NCI-H146 (cell line): ENCODE measurements around the gene TMEM214.
A peak's percentile ranks its signal among the peaks of the same experiment; 100 is the strongest.

ENCODE experiments used
- DNase-seq: peaks from one replicate; lab custom pipeline; 2025; lab: John Stamatoyannopoulos, UW

The TMEM214 gene

GRCh38 chr2:27039871-27040270, 7.1 kb downstream of the TMEM214 start:
- DNase-seq, result no peak

DNA sequence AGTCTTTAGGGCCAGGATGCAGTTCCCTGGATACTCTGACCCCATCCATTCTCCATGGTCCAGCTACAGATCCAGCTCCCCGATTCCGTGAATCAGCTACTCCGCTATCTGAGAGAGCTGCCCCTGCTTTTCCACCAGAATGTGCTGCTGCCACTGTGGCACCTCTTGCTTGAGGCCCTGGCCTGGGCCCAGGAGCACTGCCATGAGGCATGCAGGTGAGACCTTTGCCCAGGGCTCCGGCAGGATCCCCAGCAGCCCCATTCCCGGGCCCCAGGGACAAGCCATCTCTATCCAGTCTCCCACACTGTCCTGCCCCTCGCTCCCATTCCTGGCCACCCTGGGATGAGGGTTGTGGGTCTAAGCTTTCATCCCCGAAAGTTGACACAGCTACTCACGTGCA, 7.5 kb downstream of the TMEM214 start:
- DNase-seq, result no peak

DNA sequence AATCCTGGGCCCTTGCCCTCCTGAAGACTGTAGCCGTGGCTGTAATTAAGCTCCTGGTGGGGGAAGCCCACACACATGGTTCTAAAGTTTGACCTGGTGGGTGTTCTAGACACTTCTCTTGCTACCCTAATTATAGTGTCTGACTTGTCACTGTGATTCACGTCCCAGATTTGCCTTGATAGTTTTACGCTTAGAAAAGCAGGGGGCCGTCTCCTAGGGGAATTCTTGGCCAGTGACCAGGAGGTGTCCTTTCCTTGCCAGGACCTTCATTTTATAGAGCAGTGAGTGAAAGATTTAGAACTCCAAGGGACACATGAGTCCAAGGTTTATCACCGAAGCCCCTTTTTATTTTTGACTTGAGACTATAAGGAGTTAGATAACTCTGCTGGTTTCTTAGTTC, 9.0 kb downstream of the TMEM214 start:
- DNase-seq, result no peak

DNA sequence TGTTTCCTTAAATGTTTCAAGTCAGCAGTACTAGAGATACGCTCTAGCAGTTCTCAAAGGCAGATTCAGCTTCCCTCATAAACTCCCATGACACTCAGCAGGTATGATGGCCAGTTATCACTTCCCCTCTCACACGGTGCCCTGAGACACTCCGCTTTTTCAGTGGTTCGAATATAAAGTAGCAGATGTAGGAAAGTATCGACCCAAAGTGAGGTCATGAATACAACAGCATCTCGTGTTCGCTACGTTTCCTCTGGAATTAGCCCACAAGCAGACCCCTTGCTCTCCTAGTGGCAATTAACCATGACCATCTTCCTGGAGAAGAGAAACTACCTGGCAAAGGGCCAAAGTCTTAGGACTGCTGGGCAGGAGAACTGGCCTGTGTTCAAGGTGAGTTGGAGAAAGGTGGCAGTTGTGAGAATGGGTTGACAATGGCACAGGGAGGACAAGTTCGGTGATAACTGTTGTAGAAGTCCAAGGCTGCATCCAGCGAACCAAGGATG, 9.4 kb downstream of the TMEM214 start:
- DNase-seq, result no peak

- no peak for DNase-seq
These were observed 10.3 kb downstream of the TMEM214 start for GRCh38 chr2:27042985-27043634.

DNA sequence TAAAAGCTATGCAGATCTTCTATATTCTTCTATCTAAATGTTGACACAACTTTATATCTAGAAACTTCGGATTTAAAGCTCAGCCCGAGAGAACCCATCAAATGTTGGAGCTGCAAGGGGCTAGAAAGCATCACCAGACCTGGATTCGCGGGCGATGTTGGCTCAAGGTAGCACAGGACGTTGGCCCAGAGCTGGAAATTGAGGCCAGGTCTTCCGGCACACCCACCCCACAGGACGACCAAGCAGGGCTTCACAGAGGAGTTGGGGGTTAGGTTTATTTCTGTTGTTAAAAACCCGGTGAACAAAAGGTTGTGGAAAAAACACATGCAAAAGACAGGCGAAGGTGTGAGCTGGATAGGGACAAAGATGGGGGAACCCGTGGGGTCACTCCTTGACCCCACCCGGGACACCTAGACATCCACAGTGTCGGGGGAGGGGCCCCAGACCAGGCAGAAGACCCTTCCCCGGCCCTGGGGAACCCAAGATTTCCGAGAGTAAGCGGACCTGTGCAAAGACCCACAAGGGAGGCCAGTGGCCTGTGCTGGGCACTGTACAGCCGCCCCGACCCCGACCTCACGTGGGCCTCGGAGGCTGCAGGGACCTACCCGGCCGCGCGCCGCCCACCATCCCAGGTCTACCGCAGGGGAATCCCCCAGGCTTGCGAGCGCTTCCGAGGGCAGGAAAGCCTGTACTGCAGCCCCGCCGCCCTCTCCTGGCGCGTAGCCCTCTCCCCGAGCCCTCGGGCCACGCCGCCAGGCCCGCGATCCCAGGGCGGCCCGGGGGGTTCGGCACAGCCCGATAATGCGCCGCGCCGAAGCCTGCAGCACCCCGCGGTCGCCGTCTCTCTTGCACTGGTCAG, 16.9 kb downstream of the TMEM214 start:
- peak; percentile 83 for DNase-seq

- DNase-seq, result peak; percentile 96
These were observed 17.7 kb downstream of the TMEM214 start for GRCh38 chr2:27050281-27050995.

GRCh38 chr2:27050996-27051901, 18.5 kb downstream of the TMEM214 start, which contains the start of gene AGBL5:
Gene AGBL5, plus strand, starts transcription at chr2:27051668. Its CDS starts 1,291 bp downstream, at chr2:27052959.
- peak; percentile 93 for DNase-seq

- DNase-seq, result peak; percentile 47
These were observed 19.3 kb downstream of the TMEM214 start for GRCh38 chr2:27051902-27052645.

DNA sequence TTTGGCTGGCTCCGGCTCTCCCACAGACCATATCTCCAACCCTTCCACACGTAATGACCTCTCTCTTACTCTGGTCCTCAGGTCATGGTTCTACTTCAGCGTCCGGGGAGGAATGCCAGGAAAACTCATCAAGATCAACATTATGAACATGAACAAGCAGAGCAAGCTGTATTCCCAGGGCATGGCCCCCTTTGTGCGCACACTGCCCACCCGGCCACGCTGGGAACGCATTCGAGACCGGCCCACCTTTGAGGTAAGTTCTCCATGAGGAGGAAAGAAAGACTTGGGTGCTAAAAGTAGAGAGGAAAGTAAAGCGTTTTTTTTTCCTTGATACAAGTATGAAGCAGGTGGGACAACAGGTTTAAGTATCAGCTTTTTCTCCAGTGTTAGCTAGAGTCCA, 20.6 kb downstream of the TMEM214 start:
- no peak for DNase-seq

GRCh38 chr2:27053776-27054175, 21.0 kb downstream of the TMEM214 start:
- DNase-seq, result no peak

DNA sequence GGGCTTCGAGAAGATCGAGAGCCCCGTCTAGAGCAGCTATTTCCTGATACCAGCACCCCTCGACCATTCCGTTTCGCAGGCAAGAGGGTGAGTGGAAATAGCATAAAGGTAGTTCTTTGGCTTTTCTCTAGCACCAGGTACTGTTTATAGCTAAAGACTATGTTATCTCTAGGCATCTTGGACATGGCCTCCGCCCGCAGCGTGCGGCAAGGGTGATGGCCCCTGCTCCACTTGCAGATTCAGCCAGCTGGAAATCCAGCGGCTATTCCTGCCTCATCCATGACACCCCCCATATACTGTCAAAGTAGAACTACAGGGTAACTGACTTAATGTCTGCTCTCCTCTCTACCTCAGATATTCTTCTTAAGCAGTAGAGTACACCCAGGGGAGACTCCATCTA, 22.0 kb downstream of the TMEM214 start:
- DNase-seq, result no peak

DNA sequence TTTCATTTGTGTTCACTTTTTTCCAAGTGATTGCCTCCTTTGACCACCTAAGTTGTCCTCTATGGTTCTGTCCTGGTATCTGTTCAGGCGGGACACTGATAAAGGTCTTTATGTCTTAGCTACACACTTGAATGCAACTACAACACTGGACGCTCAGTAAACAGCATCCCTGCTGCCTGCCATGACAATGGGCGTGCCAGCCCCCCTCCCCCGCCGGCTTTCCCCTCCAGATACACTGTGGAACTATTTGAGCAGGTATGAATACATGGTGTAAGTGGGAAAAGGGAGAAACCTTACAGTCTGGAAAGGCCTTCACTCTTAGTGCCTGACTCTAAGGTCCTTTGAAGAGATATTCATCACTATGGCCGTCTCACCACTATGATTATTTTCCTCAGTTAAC, 24.4 kb downstream of the TMEM214 start:
- DNase-seq, result no peak

DNA sequence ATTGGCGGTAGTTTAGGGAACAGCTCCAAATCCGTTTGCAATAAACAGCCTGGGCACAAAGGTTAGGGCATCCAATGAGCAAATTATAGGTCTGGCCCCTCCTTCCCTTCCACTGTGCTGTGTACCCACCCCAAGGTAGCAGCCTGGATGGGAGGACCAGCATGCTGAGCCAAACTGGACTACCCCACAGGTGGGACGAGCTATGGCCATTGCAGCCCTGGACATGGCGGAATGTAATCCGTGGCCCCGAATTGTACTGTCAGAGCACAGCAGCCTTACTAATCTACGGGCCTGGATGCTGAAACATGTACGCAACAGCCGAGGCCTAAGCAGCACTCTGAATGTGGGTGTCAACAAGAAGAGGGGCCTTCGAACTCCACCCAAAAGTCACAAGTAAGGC, 25.4 kb downstream of the TMEM214 start:
- DNase-seq, result no peak

DNA sequence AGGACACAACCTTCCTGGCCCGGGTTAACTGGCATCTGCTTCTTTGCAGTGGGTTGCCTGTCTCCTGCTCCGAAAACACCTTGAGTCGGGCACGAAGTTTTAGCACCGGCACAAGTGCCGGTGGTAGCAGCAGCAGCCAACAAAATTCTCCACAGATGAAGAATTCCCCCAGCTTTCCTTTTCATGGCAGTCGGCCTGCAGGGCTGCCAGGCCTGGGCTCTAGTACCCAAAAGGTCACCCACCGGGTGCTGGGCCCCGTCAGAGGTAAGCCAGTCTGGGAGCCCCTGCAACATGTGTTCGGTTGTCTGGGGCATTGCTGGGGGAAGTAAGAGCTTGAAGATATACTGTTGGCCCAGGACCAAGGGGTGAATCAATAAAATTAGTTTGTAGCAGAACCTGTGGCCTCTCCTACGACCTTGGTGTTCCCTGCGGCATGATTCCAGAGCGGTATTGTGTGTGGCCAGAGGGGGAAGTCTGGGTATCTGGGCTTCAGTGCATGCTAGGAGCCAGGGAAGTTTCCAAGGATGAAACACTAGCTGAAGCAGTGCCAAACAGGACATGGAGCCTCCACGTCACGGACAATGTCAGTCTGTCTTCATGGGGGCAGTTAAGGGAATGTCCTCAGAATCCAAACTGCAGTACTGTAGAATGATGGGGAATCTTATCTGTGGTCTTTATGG, 26.5 kb downstream of the TMEM214 start:
- DNase-seq, result no peak

- DNase-seq, result no peak
These were observed 27.6 kb downstream of the TMEM214 start for GRCh38 chr2:27060323-27060722.

- DNase-seq, result no peak
These were observed 32.4 kb downstream of the TMEM214 start for GRCh38 chr2:27065128-27065527.

DNA sequence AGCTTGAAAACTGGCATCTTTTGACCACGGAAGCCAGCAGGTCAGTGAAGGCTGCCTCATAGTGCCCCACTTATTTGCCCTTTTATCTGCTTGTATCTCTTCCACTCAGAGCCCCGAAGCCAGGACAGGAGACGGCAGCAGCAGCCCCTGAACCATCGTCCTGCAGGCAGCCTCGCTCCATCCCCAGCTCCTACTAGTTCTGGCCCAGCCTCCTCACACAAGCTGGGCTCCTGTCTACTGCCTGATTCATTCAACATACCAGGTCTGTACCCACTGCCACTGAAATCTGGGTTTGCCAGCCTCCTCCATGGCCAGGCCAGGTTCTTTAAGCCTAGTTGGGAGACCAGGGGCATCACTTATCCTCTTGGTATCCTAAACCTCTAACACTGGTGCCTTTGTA, 34.6 kb downstream of the TMEM214 start:
- no peak for DNase-seq

DNA sequence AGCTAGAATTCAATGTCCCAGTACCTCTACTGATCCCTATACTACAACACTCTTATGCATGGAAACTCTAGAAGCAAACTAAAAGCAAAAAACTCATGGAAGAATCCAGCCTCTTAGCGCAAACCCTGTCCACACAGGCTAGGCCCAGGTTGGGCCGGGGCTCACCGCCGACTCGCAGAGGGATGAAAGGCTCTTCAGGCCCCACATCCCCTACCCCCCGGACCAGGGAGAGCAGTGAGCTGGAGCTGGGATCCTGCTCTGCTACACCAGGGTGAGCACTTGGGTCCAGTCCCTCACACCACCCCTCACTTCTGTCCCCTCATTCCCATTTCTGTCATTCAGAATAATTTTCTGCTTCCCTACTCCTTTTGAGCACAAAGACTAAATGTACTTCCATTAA, 36.7 kb downstream of the TMEM214 start:
- DNase-seq, result no peak

- DNase-seq, result no peak
These were observed 37.3 kb downstream of the TMEM214 start for GRCh38 chr2:27069961-27070618.
